MCF 10A (cell line): ENCODE measurements around the gene FBXO22. TPM values are rescaled to one million over a fixed set of nuclear protein-coding genes. Genes with fewer than 3 reads are reported as not detected.

Experiments
- BruUV-seq: library from RNA; stranded (reverse); fragments of 400-500 nt; replicated peaks from 2 replicates; lab custom pipeline; 2021; lab: Mats Ljungman, UMichigan
- CTCF ChIA-PET: fragments of 300-600 bp; sonication (Branson Sonifier 250); formaldehyde crosslinking; extraction: SDS; loops from one replicate; lab custom pipeline; 2021; ENCODE audit warnings: antibody characterized with exemption, inconsistent platforms; lab: Yijun Ruan, JAX
- POLR2A ChIA-PET: fragments of 300-600, 350-650 bp; sonication (Branson Sonifier 250); formaldehyde crosslinking; extraction: SDS; loops from one replicate; lab custom pipeline; 2020; ENCODE audit warnings: antibody characterized with exemption, inconsistent platforms; lab: Yijun Ruan, JAX
- DNase-seq: peaks from one replicate; pipeline ENCODE4 v3.0.0-alpha.2; 2018; ENCODE audit not compliant: unreplicated experiment
- H3K27ac Mint-ChIP-seq: one replicate; pipeline ENCODE4 v1.8.0; 2022; ENCODE audit warnings: mild to moderate bottlenecking, low read depth, mixed read lengths; ENCODE audit not compliant: unreplicated experiment
- H3K27me3 Mint-ChIP-seq: one replicate; pipeline ENCODE4 v1.8.0; 2022; ENCODE audit warnings: mixed read lengths; ENCODE audit not compliant: insufficient read depth, unreplicated experiment
- H3K36me3 Mint-ChIP-seq: one replicate; pipeline ENCODE4 v1.8.0; 2022; ENCODE audit warnings: mild to moderate bottlenecking, moderate library complexity, mixed read lengths; ENCODE audit not compliant: insufficient read depth, unreplicated experiment
- H3K4me1 Mint-ChIP-seq: one replicate; pipeline ENCODE4 v1.8.0; 2022; ENCODE audit warnings: mixed read lengths; ENCODE audit not compliant: insufficient read depth, unreplicated experiment
- H3K4me3 Mint-ChIP-seq: one replicate; pipeline ENCODE4 v1.8.0; 2022; ENCODE audit warnings: mild to moderate bottlenecking, moderate library complexity, mixed read lengths; ENCODE audit not compliant: unreplicated experiment
- H3K9me3 Mint-ChIP-seq: one replicate; pipeline ENCODE4 v1.8.0; 2022; ENCODE audit warnings: mixed read lengths; ENCODE audit not compliant: unreplicated experiment
- CTCF ChIP-seq: fragments of 200-600 bp; IDR thresholded peaks from one replicate; pipeline ENCODE4 v1.8.0; 2022; ENCODE audit warnings: antibody characterized with exemption, mild to moderate bottlenecking; ENCODE audit not compliant: unreplicated experiment
- intact Hi-C: fragments of 100-400 bp; cut with micrococcal nuclease; formaldehyde crosslinking; loops from 2 replicates; pipeline ENCODE4 v1.14.1; 2022
- total RNA-seq: library from RNA; stranded (reverse); gene quantifications from 2 replicates; pipeline ENCODE4 v1.2.3, GENCODE V29; 2022

Gene FBXO22
- total RNA-seq, 1 experiment from 2014 or later: 70.7 TPM

GRCh38 chr15:75947092-75947491, 43.4 kb downstream of the FBXO22 start:
- Mint-ChIP-seq H3K4me3 (no peak overlapping the region), H3K36me3 (no peaks in the 10 kb centered on the region), H3K27ac (no peak overlapping the region), H3K4me1 (peaks cover 14% of the 10 kb centered on the region), H3K27me3 (no peaks in the 10 kb centered on the region), H3K9me3 (no peaks in the 10 kb centered on the region)
- DNase-seq: peak; percentile 77
- intact Hi-C loops: no loop called here
- POLR2A ChIA-PET: interaction anchor here (0.6 to 2.0 kb wide), 19 partner anchors 9 to 1040 kb away, joined by 3 to 17 read pairs (median 4); partner anchors contain the start of genes FAM219B, NRG4 and TMEM266
- no peak for TF ChIP-seq CTCF
- CTCF ChIA-PET: interaction anchor here (0.8 to 2.5 kb wide), 6 partner anchors 18 to 203 kb away, joined by 3 to 11 read pairs (median 5); no protein-coding TSS in a partner anchor
- no TSS peak for BruUV-seq

DNA sequence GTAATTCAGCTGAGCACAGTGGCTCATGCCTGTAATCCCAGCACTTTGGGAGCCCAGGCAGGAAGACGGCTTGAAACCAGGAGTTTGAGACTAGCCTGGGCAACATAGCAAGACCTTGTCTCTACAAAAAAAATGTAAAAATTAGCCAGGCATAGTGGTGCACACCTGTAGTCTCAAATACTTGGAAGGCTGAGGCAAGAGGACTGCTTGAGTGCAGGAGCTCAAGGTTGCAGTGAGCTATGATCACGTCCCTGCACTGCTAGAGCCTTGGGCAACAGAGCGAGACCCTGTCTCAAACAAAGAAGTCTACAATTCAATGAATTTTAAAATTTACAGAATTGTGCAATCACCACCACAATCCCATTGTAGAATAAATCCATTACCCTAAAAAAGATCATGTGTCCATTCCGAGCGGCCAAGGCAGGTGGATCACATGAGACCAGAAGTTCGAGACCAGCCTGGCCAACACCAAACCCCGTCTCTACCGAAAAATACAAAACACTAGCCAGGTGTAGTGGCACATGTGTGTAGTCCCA, 45.2 kb downstream of the FBXO22 start:
- peaks cover 14% of the 10 kb centered on the region for H3K4me1 Mint-ChIP-seq
- no peaks in the 10 kb centered on the region for H3K27me3 Mint-ChIP-seq
- intact Hi-C loops: no loop called here
- no peak for DNase-seq
- H3K27ac Mint-ChIP-seq: no peak overlapping the region
- ChIA-PET CTCF (interaction anchor here (0.6 to 1.2 kb wide), 3 partner anchors 17 to 191 kb away, joined by 3 read pairs; no protein-coding TSS in a partner anchor), POLR2A (interaction anchor here (1.0 kb wide), 1 partner anchor 15 kb away, joined by 3 read pairs; no protein-coding TSS in a partner anchor)
- H3K4me3 Mint-ChIP-seq: no peak overlapping the region
- TF ChIP-seq CTCF: no peak
- H3K36me3 Mint-ChIP-seq: peaks cover under 1% of the 10 kb centered on the region
- H3K9me3 Mint-ChIP-seq: no peaks in the 10 kb centered on the region
- no TSS peak for BruUV-seq

- H3K36me3 Mint-ChIP-seq: peaks cover 6% of the 10 kb centered on the region
- no peaks in the 10 kb centered on the region for H3K9me3 Mint-ChIP-seq
- H3K4me1 Mint-ChIP-seq: peaks cover 4% of the 10 kb centered on the region
- TF ChIP-seq CTCF: no peak
- BruUV-seq: no TSS peak
- no peaks in the 10 kb centered on the region for H3K27me3 Mint-ChIP-seq
- H3K4me3 Mint-ChIP-seq: no peak overlapping the region
- no peak for DNase-seq
- CTCF ChIA-PET: no interaction called here
- no peak overlapping the region for H3K27ac Mint-ChIP-seq
- intact Hi-C loops: no loop called here
- POLR2A ChIA-PET: interaction anchor here (0.6 to 1.1 kb wide), 3 partner anchors 37 to 1354 kb away, joined by 3 to 4 read pairs (median 4); no protein-coding TSS in a partner anchor
Observed at GRCh38 chr15:75952525-75952924, 48.8 kb downstream of the FBXO22 start.

DNA sequence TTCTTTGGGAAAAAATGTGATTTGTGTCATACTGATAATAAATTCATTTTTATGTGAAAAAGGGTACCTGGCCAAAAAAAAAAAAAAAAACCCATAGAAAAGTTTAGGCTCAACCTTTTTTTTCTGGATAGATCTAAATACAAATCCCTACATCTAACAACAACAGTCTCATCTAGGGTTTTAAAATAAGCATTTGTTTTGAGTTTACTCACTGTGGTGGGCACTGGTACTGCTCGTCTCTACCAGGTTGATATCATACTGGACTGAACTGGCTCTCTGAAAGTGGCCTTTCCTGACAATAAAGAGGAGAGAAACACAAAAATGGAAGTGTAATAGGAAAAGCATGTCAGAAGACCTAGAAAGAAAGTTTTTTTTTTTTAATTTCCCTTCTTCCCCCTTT, 52.0 kb downstream of the FBXO22 start:
- CTCF ChIA-PET: interaction anchor here (0.7 kb wide), 1 partner anchor 13 kb away, joined by 4 read pairs; no protein-coding TSS in a partner anchor

More for the DNA sequence above, 52.0 kb downstream of the FBXO22 start:
- Mint-ChIP-seq H3K9me3 (no peaks in the 10 kb centered on the region), H3K27me3 (no peaks in the 10 kb centered on the region), H3K4me1 (no peaks in the 10 kb centered on the region), H3K27ac (no peak overlapping the region), H3K4me3 (no peak overlapping the region), H3K36me3 (peaks cover 6% of the 10 kb centered on the region)
- no peak for DNase-seq
- BruUV-seq: no TSS peak
- POLR2A ChIA-PET: interaction anchor here (1.2 to 2.2 kb wide), 2 partner anchors 9 kb away, joined by 4 to 5 read pairs; no protein-coding TSS in a partner anchor
- intact Hi-C loops: no loop called here
- TF ChIP-seq CTCF: no peak
